Thyroid gland (tissue), 4 donors: ENCODE results near the gene SCOC. TPM values are rescaled to one million over a fixed set of nuclear protein-coding genes. Genes with fewer than 3 reads are reported as not detected.

Experiments
- DNase-seq, 2 donors: peaks; one replicate each; pipeline ENCODE4 v3.0.0-alpha.2; 2019
- H3K27ac ChIP-seq, 3 donors: fragments of 200-600 bp; sonication (generic); 1 replicate in 2 of 3; 2 replicates in 1 of 3; pipeline ENCODE4 v1.5.1; 2016 to 2019; ENCODE audit warnings: mild to moderate bottlenecking in 1 of 3, moderate library complexity in 1 of 3
- H3K27me3 ChIP-seq: fragments of 200-600 bp; sonication (generic); one replicate; pipeline ENCODE4 v1.5.1; 2019
- H3K36me3 ChIP-seq, 2 donors: fragments of 200-600 bp; sonication (generic); one replicate each; pipeline ENCODE4 v1.5.1; 2016 to 2019
- H3K4me1 ChIP-seq, 2 donors: fragments of 200-600 bp; sonication (generic); one replicate each; pipeline ENCODE4 v1.5.1; 2017 to 2019
- H3K4me3 ChIP-seq, 3 donors: fragments of 200-600 bp; sonication (generic); replicated peaks in 1 of 3; 1 replicate in 2 of 3; 2 replicates in 1 of 3; pipeline ENCODE4 v1.5.1; 2016; ENCODE audit warnings: mild to moderate bottlenecking in 1 of 3
- H3K9me3 ChIP-seq: fragments of 200-600 bp; sonication (generic); one replicate; pipeline ENCODE4 v1.5.1; 2017
- POLR2A ChIP-seq, 2 donors: fragments of 450-650 bp; IDR thresholded peaks; one replicate each; pipeline ENCODE4 v1.6.1; 2017; ENCODE audit warnings: antibody characterized with exemption in 2 of 2, mild to moderate bottlenecking in 2 of 2, moderate library complexity in 1 of 2
- WGBS, 2 donors: methylation state at CpG; one replicate each; pipeline ENCODE4 v1.1.5; 2017; 5-methylcytosine and 5-hydroxymethylcytosine counted together
- intact Hi-C: fragments of 100-400 bp; cut with DNase I; formaldehyde crosslinking; loops from one replicate; pipeline ENCODE4 v1.15.1; 2023
- total RNA-seq, 4 donors: library from RNA; depleted of rRNA; stranded (reverse); fragments of >200 nt; gene quantifications; one replicate each; pipeline ENCODE4 v1.2.3, GENCODE V29; 2016
- TF ChIP-seq, protein P1 (sequence below), 6 experiments: fragments of 200-600 bp in 3 of 6; fragments of 450-650 bp in 3 of 6; sonication (generic) in 3 of 6; IDR thresholded peaks; one replicate each; pipeline ENCODE4 v1.5.1; 2016 to 2019; ENCODE audit warnings: antibody characterized with exemption in 6 of 6, mild to moderate bottlenecking in 2 of 6, inconsistent platforms in 1 of 6, moderate library complexity in 1 of 6

Gene SCOC
- total RNA-seq, 4 donors from 2014 or later, result 62.0 to 71.4 (median 66.0) TPM

DNA sequence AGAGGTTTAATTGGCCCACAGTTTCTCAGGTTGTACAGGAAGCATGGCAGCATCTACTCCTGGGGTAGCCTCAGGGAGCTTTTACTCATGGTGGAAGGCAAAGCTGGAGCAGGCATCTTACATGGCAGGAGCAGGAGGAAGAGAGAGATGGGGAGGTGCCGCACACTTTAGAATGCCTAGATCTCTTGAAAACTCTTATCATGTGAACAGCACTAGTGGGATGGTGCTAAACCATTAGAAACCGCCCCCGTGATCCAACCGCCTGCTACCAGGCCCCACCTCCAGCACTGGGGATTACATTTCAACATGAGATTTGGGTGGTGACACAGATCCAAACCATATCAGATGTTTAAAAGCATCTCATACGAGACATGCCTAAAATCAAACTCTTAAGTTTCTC is 41.6 kb upstream of the SCOC start:
- 89 to 96% methylated on average over 5 of the region's 5 CpGs for WGBS, 2 donors
- H3K4me1 ChIP-seq, result no peaks in the 10 kb centered on the region
- intact Hi-C loops, result no loop called here
- H3K4me3 ChIP-seq, result no peak overlapping the region
- DNase-seq, result no peak
- no peaks in the 10 kb centered on the region for H3K27me3 ChIP-seq
- TF ChIP-seq, protein P1, sequence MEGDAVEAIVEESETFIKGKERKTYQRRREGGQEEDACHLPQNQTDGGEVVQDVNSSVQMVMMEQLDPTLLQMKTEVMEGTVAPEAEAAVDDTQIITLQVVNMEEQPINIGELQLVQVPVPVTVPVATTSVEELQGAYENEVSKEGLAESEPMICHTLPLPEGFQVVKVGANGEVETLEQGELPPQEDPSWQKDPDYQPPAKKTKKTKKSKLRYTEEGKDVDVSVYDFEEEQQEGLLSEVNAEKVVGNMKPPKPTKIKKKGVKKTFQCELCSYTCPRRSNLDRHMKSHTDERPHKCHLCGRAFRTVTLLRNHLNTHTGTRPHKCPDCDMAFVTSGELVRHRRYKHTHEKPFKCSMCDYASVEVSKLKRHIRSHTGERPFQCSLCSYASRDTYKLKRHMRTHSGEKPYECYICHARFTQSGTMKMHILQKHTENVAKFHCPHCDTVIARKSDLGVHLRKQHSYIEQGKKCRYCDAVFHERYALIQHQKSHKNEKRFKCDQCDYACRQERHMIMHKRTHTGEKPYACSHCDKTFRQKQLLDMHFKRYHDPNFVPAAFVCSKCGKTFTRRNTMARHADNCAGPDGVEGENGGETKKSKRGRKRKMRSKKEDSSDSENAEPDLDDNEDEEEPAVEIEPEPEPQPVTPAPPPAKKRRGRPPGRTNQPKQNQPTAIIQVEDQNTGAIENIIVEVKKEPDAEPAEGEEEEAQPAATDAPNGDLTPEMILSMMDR (IDR thresholded peaks at IDR 0.05), result no peak
- TF ChIP-seq POLR2A (IDR thresholded peaks at IDR 0.05), result no peak
- H3K36me3 ChIP-seq, result no peaks in the 10 kb centered on the region
- no peaks in the 10 kb centered on the region for H3K9me3 ChIP-seq
- no peak overlapping the region for H3K27ac ChIP-seq

DNA sequence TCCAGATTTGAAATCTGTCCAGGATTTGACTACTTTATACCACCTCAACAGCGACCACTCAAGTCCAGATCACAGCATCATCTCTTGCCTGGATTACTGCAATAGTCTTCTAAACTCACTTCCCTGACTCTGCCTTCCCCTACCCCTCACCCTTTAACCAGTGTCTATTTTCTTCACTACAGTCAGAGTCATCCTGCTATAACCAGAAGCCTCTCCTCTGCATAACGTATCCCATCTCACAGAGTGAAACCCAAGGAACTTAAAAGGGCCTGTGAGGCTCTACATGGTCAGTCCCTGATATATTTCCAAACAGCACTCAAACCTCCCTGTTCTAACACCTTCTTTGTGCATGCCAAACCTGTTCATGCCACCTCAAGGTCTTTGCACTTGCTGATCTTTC is 40.7 kb upstream of the SCOC start:
- DNase-seq, result no peak
- intact Hi-C loops, result no loop called here
- Histone ChIP-seq H3K27me3 (no peaks in the 10 kb centered on the region), H3K36me3 (no peaks in the 10 kb centered on the region), H3K4me1 (no peaks in the 10 kb centered on the region), H3K27ac (no peak overlapping the region), H3K9me3 (no peaks in the 10 kb centered on the region), H3K4me3 (no peak overlapping the region)
- TF ChIP-seq, protein P1 (IDR thresholded peaks at IDR 0.05), result no peak
- TF ChIP-seq POLR2A (IDR thresholded peaks at IDR 0.05), result no peak
- WGBS, 2 donors, result 84 to 90% methylated on average over 2 of the region's 2 CpGs

DNA sequence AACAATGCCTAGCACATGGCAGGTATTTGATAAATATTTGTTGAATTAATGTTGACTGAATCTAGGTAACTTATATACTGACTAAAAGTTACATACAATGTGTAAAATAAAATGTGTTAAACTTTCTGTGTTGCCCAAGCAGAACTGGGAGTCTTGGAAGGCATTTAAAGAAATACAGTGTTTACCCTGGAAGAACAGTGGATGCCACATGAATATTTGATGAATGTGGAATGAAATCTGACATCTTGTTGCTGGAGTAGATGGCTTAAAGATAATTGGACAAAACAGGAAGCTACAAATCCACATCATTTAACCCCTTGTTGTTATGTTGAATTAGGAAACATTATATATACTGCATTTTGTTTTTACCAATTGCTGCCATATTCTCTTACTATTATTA is 39.9 kb upstream of the SCOC start:
- Histone ChIP-seq H3K27me3 (no peaks in the 10 kb centered on the region), H3K4me1 (no peaks in the 10 kb centered on the region), H3K9me3 (no peaks in the 10 kb centered on the region), H3K27ac (no peak overlapping the region), H3K4me3 (no peak overlapping the region), H3K36me3 (no peaks in the 10 kb centered on the region)
- intact Hi-C loops, result no loop called here
- TF ChIP-seq POLR2A (IDR thresholded peaks at IDR 0.05), result no peak
- TF ChIP-seq, protein P1 (IDR thresholded peaks at IDR 0.05), result no peak
- no peak for DNase-seq

DNA sequence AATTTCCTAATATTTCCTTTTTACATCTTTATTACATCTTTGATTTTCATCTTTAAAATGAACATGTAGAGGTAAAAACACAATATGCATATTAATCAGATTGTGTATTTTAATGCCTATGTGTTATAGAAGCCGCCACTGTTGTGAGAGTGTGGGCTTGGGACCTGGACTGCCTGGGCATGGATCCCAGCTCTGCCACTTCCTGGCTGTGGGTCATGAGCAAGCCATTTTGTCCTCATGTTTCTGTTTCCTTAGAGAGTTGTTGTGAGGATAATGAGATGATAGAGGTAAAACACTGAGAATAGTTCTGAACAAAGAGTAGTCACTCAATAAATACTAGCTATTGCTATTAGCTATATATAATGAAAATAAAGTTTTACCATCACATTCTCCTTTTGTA is 38.4 kb upstream of the SCOC start:
- TF ChIP-seq, protein P1 (IDR thresholded peaks at IDR 0.05), result no peak
- no peak for TF ChIP-seq POLR2A (IDR thresholded peaks at IDR 0.05)
- 86 to 87% methylated on average over 1 of the region's 1 CpG for WGBS, 2 donors
- Histone ChIP-seq H3K27me3 (no peaks in the 10 kb centered on the region), H3K9me3 (no peaks in the 10 kb centered on the region), H3K36me3 (no peaks in the 10 kb centered on the region), H3K4me3 (no peak overlapping the region), H3K27ac (no peak overlapping the region), H3K4me1 (no peaks in the 10 kb centered on the region)
- DNase-seq, result no peak
- intact Hi-C loops, result no loop called here

DNA sequence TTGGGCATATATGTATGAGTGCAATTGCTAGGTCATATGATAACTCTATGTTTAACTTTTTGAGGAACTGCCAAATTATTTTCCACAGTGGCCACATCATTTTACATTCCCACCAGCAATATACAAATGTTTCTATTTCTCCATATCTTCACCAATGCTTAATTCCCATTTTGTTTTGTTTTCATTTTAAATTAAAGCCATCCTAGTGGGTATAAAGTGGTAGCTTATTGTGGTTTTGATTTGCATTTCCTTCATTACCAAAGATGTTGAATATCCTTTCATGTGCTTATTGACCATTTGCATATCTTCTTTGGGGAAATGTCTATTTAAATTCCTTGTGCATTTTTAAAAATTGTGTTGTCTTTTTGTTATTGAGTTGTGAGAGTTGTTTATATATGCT is 36.7 kb upstream of the SCOC start:
- intact Hi-C loops, result no loop called here
- H3K27ac ChIP-seq, result no peak overlapping the region
- no peaks in the 10 kb centered on the region for H3K9me3 ChIP-seq
- no peaks in the 10 kb centered on the region for H3K27me3 ChIP-seq
- no peak for TF ChIP-seq POLR2A (IDR thresholded peaks at IDR 0.05)
- TF ChIP-seq, protein P1 (IDR thresholded peaks at IDR 0.05), result no peak
- no peaks in the 10 kb centered on the region for H3K36me3 ChIP-seq
- no peak for DNase-seq
- H3K4me1 ChIP-seq, result no peaks in the 10 kb centered on the region
- H3K4me3 ChIP-seq, result no peak overlapping the region
